ENCODE results near the gene SRSF4.
"Not testable (repeated sequence)": the region's sequence is repeated elsewhere in the genome, so short reads cannot be mapped to it uniquely, and the experiment has no call there.

Gene SRSF4

DNA sequence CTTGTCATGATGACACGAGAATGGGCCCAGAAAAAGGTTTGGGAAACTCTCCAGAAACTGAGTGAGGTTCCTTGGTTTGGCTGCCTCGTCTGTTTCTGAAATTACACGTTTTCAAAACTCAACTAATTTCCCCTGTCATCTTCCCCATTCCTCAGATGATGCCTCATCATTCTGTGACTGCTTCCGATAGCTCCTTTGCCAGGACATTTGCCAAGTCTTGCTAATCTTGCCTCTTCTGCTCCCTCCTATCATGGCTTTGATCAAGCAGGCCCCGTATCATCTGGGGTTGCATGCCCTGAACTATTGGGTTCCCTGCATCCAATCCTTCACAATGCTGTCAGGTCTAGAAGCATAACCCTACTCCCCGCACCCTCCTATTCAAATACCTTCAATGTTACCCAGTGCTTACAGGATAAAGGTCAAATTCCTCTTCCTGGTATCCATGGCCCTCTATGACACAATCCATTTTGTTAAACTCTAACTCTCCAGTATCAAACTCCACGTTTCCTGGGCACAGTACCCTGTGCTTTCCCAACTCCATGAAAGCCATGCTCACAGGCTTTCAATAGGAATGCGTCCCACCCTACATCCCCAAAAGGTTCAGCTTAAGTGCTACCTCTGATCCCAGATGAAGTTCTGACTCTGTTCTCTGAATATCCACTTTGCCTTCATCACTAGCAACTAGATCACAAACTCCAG is 35.8 kb downstream of the SRSF4 start:
- DNase-seq (ENCODE audit: extremely low read depth, low read depth), result no peak
- H3K4me3 ChIP-seq (replicated peaks; ENCODE audit: low read depth, low read length), result no peak overlapping the region
- TF ChIP-seq, protein P1, sequence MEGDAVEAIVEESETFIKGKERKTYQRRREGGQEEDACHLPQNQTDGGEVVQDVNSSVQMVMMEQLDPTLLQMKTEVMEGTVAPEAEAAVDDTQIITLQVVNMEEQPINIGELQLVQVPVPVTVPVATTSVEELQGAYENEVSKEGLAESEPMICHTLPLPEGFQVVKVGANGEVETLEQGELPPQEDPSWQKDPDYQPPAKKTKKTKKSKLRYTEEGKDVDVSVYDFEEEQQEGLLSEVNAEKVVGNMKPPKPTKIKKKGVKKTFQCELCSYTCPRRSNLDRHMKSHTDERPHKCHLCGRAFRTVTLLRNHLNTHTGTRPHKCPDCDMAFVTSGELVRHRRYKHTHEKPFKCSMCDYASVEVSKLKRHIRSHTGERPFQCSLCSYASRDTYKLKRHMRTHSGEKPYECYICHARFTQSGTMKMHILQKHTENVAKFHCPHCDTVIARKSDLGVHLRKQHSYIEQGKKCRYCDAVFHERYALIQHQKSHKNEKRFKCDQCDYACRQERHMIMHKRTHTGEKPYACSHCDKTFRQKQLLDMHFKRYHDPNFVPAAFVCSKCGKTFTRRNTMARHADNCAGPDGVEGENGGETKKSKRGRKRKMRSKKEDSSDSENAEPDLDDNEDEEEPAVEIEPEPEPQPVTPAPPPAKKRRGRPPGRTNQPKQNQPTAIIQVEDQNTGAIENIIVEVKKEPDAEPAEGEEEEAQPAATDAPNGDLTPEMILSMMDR (IDR thresholded peaks at IDR 0.05; ENCODE audit: low read depth, low read length, missing control alignments), result no peak

DNA sequence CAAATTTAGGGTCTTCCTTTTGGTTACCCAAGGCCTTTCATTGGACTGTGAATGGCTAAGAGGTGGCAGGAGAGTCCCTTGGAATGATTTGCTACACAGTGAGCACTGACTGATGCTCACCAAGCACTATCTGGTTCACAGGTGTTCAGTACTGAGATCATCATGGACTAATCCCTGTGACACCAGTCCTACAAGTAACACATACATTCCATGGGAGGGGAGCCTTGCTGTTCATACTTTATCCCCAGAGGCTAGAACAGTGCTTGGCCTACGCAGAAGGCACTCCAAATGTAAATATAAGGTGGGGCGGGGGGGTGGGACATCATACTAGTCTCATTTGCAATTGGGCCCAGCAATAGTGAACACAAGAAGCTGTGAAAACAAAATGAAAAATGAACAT is 37.5 kb downstream of the SRSF4 start:
- H3K4me3 ChIP-seq (replicated peaks; ENCODE audit: low read depth, low read length), result no peak overlapping the region
- TF ChIP-seq, protein P1 (IDR thresholded peaks at IDR 0.05; ENCODE audit: low read depth, low read length, missing control alignments), result no peak
- no peak for DNase-seq (ENCODE audit: extremely low read depth, low read depth)

DNA sequence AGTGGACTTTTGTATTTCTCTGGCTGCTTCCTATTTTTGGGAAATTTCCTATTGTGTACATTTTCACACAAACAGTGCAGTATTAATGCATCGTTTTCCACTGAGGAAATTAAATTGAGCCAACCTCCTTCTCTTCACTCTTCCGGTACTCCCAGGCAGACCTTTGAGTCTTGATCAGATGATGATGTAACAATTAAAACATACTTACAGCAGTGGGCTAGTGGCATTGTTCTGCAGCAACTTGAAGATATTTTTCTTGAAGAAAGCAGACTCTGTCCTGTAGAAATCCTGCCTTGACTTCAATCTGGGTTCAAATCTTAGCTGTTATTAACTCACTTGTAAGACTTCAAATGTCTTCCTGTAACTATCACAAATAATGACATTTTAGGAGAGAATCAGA is 39.0 kb downstream of the SRSF4 start:
- no peak overlapping the region for H3K4me3 ChIP-seq (replicated peaks; ENCODE audit: low read depth, low read length)
- TF ChIP-seq, protein P1 (IDR thresholded peaks at IDR 0.05; ENCODE audit: low read depth, low read length, missing control alignments), result no peak
- DNase-seq (ENCODE audit: extremely low read depth, low read depth), result no peak

DNA sequence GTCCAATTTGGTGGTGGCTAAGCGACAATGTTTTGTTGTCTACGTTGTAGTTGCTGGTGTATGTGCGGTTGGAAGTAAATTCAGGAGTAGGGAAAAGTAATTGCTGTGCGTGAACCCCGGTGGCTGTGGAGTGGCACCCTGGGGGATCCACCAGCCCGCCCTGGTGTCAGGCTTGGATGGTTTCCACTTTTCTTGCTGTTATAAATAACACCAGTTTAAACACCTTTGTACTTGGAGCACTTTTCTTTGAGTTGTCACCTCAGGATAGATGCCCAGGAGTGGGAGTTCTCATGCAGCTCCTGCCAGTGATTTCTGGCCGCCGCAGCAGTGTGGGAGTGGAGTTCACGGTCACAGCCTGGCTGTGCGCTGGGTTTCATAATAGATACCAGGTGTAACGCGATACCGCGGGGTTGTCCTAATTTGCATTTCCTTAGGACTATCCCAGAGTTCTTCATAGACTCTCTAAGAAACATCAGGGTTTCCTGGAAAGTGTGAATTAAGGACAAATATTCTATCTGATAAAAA is 45.2 kb downstream of the SRSF4 start:
- TF ChIP-seq, protein P1 (IDR thresholded peaks at IDR 0.05; ENCODE audit: low read depth, low read length, missing control alignments), result no peak
- DNase-seq (ENCODE audit: extremely low read depth, low read depth), result no peak
- no peak overlapping the region for H3K4me3 ChIP-seq (replicated peaks; ENCODE audit: low read depth, low read length)

DNA sequence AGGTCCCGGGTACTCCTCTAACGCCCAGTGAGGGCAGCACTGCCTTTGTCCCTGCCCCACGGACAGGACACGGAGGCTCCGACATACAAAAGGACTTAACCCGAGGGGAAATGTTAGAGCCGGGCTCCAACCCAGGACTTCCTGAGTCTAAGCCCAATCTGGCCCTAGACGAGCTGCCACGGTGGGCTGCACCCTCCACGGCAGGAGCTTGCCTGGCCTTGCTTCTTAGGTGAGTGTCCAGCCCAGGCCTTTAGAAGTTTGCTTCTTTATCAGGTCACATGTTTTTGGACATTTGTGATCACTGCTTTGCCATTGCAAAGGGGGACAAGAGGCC is 47.0 kb downstream of the SRSF4 start:
- TF ChIP-seq, protein P1 (IDR thresholded peaks at IDR 0.05; ENCODE audit: low read depth, low read length, missing control alignments), result no peak

DNA sequence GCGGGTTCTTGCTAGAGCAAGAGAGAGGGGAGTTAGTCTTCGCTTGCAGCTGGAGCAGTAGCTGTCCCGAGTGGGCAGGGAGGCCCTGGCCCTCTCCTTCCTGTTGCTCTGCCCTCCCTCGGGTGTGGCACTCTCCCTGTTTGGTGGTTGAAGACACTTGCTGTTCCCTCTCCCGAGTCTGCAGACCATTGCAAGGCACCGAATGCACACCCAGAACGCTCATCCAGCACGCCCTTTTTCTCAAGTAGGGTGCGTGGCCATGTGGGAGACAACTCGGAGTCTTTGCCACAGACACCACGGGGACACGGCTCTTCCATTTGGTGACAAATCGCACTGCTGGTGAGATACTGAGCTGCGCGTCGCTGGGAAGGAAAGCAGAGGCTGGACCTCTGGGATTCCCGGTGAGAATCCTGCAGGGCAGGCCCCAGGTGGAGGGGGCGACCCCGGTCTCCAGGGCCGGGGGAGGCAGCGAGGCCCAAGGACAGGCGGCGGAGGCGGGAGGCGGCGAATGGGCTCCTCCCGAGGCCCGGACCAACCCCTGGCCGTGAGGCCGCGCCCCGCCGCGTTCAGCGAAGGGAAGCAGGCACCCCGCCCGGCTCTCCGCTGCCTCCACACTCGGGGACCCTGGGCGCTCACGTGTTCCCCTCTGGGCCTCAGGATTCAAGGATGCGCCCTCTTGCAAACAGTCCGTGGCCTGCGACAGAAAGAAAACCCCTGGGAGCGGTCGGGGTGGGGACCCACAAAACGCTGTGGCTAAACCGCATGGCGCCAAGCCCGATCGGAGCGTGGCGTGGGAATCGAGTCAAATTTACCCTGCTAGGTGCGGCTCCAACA is 47.6 kb downstream of the SRSF4 start:
- DNase-seq (ENCODE audit: extremely low read depth, low read depth), result no peak
- TF ChIP-seq, protein P1 (IDR thresholded peaks at IDR 0.05; ENCODE audit: low read depth, low read length, missing control alignments), result no peak
- no peak overlapping the region for H3K4me3 ChIP-seq (replicated peaks; ENCODE audit: low read depth, low read length)

More for the DNA sequence above, 47.0 kb downstream of the SRSF4 start:
- no peak overlapping the region for H3K4me3 ChIP-seq (replicated peaks; ENCODE audit: low read depth, low read length)
- no peak for DNase-seq (ENCODE audit: extremely low read depth, low read depth)

DNA sequence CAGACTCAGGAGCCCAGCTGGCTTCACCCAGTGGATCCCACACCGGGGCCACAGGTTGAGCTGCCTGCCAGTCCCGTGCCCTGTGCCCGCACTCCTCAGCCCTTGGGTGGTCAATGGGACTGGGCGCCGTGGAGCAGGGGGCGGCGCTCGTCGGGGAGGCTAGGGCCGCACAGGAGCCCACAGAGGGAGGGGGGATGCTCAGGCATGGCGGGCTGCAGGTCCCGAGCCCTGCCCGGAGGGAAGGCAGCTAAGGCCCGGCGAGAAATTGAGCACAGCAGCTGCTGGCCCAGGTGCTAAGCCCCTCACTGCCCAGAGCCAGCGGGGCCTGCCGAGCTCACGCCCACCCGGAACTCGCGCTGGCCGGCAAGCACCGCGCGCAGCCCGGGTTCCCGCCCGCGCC is 50.6 kb downstream of the SRSF4 start:
- not testable (repeated sequence) for DNase-seq (ENCODE audit: extremely low read depth, low read depth); H3K4me3 ChIP-seq (replicated peaks; ENCODE audit: low read depth, low read length)
